SH-SY5Y (cell line): ENCODE data around the gene OGFOD1.

Experiments used
- GATA2 ChIP-seq: IDR thresholded peaks from 2 replicates; pipeline ENCODE4 v1.6.1; 2011; ENCODE audit warnings: mild to moderate bottlenecking, low read depth, low read length
- GATA3 ChIP-seq: IDR thresholded peaks from 2 replicates; pipeline ENCODE4 v1.6.1; 2011; ENCODE audit warnings: low read depth, mild to moderate bottlenecking, low read length, moderate library complexity

DNA sequence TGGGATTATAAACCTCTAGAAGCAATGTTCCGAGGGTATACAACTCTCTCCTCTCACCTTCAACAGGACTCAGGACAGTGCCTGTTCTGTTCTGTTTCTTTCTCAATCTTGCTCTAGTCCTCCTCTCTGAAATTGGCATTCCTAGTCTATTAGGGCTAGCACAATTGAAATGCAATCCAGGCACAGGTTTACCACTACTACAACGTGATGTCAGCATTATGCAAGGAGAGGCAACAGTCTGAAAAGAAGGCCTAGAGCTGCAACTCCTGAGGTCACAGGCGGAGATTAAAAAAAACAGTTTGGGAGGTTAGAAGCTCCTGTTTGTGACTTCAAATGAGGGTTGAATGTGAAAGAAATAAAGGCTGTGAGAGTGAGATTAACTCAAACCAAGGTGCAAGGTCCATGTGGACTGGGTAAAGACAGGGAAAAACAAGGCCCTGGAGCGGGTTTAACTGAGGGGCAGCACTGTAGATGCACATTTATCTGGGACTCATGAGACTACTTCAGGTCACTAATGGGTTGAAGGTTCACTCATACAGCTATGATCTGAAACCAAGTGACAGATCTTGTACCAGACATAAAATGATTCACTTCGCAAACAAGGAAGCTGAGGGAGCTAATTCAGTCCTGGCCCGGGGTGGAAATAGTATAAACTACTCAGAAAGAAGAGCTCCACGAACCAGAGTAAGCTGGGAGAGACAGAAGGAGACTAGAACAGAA lies 42.8 kb upstream of the OGFOD1 start:
- TF ChIP-seq GATA3 (no peak), GATA2 (no peak)
